Measurements from ENCODE around the gene GMCL2.

The GMCL2 gene

DNA sequence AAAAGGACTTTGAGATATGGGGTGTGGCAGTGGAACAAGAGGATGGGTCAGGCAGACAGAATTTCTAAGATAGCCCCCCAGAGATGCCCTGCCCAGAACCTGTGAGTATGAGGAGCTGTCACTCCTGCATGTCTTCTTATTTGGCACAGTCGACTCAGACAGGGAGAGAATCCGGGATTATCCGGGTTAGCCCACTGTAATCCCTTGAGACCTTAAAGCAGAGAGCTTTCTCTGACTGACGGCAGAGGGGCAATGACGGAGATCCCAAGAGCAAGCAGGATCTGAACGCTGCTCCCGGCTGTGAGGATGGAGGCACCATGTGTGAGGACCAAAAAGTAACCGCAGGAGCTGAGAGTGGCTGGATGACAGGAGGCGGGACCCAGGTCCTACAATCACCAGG lies 24.7 kb downstream of the GMCL2 start:
- no peak for DNase-seq (ENCODE audit: low spot score)
- in situ Hi-C loops (cut with MboI; ENCODE audit: low pct_unique_long_range_greater_than_20kb, low sequenced_read_pairs, unreplicated experiment): no loop called here
- TF ChIP-seq, protein P1, sequence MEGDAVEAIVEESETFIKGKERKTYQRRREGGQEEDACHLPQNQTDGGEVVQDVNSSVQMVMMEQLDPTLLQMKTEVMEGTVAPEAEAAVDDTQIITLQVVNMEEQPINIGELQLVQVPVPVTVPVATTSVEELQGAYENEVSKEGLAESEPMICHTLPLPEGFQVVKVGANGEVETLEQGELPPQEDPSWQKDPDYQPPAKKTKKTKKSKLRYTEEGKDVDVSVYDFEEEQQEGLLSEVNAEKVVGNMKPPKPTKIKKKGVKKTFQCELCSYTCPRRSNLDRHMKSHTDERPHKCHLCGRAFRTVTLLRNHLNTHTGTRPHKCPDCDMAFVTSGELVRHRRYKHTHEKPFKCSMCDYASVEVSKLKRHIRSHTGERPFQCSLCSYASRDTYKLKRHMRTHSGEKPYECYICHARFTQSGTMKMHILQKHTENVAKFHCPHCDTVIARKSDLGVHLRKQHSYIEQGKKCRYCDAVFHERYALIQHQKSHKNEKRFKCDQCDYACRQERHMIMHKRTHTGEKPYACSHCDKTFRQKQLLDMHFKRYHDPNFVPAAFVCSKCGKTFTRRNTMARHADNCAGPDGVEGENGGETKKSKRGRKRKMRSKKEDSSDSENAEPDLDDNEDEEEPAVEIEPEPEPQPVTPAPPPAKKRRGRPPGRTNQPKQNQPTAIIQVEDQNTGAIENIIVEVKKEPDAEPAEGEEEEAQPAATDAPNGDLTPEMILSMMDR (IDR thresholded peaks at IDR 0.05; ENCODE audit: extremely low read depth, insufficient read depth, missing control alignments): no peak

DNA sequence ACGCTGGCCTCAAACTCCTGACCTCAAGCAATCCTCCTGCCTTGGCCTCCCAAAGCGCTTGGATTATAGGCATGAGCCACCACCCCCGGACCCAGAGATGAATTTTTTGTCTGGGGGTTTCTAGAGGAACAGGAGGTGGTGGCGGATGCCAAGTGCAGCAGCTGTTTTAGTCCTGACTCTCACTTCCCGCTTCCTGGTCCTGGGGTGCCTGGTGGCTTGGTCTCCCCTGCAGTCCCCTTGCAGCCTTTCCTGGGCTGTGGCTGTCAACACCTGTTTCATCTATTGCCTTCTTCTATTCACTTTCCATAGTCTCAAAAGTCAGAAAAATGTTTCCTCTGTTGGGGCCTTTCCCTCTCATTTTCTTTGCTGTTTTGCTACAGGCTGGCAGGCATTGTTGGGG lies 27.0 kb downstream of the GMCL2 start:
- no peak for DNase-seq (ENCODE audit: low spot score)
- TF ChIP-seq, protein P1 (IDR thresholded peaks at IDR 0.05; ENCODE audit: extremely low read depth, insufficient read depth, missing control alignments): no peak
- in situ Hi-C loops (cut with MboI; ENCODE audit: low pct_unique_long_range_greater_than_20kb, low sequenced_read_pairs, unreplicated experiment): no loop called here

DNA sequence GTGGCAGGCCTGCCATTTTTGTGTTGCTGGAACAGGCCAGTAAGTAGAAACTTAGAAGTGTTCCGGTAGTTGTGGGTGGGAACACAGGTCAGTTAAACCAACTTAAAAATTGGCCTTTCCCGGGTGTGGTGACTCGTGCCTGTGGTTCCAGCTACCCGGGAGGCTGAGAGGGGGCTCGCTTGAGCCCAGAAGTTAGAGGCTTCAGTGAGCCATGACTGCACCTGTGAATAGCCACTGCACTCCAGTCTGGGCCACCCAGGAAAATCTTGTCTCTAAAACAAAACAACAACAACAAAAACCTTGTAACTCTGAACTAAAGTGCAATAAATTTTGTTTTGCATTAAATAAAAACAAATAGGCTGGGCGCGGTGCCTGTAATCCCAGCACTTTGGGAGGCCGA lies 32.1 kb downstream of the GMCL2 start:
- in situ Hi-C loops (cut with MboI; ENCODE audit: low pct_unique_long_range_greater_than_20kb, low sequenced_read_pairs, unreplicated experiment): loop anchor here (5.0 kb wide), 1 partner anchor 78 kb away; no protein-coding TSS in a partner anchor
- DNase-seq (ENCODE audit: low spot score): no peak
- TF ChIP-seq, protein P1 (IDR thresholded peaks at IDR 0.05; ENCODE audit: extremely low read depth, insufficient read depth, missing control alignments): no peak

DNA sequence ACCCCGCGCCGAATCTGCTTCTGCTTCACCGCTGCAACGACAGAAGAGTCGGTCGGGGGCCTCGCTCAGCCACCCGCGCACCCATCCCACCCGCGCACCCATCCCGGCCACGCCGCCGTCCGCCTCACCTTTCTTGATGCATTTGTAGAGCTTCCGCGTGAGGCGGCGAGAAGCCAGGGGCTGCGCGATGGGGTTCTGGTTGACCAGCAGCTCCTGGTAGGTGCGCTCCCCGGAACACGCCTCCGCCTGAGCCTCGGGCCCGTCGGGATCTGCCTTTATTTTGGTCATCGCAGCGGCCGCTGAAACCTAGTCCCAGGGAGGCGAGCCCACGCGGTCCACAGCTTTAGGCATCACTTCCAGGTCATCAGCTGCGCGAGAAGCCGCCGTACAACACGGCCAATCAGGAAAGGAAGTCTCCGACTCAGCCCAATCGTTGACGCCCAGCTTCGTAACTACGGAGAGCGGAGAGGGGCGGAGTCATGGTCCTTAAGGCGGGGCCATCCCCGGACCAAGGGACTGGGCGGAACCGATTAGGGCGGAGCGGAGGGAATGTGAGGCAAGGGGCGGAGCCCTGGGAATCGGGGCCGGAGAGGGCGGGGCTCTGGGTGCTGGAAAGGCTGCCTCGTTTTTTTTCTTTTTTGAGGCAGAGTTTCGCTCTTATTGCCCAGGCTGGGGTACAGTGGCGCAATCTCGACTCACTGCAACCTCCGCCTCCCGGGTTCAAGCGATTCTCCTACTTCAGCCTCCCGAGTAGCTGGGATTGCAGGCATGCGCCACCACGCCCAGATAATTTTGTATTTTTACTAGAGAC lies 33.4 kb downstream of the GMCL2 start, which contains the start of gene NHP2:
Gene NHP2 (minus strand): TSS at position 356 of the 811 bp plus-strand sequence. CDS start 68 bp downstream, at position 288.
- in situ Hi-C loops (cut with MboI; ENCODE audit: low pct_unique_long_range_greater_than_20kb, low sequenced_read_pairs, unreplicated experiment): no loop called here
- TF ChIP-seq, protein P1 (IDR thresholded peaks at IDR 0.05; ENCODE audit: extremely low read depth, insufficient read depth, missing control alignments): no peak
- peak; percentile 97 for DNase-seq (ENCODE audit: low spot score)

DNA sequence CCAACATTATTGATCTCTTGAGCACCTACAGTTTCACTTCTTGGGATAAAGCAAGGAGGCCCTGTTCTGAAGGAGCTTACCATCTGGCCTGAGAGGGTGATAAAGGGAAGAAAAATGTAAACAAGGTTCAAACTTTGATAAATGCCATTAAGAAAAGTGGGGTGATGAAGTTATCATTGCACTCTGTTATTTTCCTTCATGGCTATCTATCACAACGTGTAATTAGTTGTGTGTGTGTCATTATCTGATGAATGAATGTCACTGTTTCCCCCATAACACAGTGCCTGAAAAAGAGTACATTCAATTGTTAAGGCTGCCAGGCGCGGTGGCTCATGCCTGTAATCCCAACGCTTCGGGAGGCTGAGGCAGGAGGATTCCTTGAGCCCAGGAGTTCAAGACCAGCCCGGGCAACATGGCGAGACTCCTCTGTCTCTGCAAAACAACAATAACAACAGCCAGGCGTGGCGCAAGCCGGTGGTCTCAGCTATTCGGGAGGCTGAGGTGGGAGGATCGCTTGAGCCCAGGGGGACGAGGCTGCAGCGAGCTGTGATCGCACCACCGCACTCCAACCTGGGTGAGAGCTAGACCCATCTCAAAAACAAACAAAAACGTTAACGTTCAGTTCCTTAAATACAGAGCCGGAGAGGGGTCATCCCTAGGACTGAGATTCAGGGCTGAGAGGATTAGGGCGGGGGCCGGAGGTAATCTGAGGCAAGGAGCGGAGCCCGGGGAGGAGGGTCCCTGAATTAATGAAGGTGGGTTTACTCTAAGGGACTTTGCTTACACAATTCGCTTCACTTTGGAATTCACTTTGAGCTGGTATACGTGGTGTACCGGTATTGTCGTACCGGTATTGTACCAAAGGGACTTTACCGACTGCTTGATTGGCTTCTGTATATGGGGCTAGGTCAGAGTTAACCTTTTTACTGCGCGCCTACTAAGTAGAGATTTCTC lies 34.4 kb downstream of the GMCL2 start:
- in situ Hi-C loops (cut with MboI; ENCODE audit: low pct_unique_long_range_greater_than_20kb, low sequenced_read_pairs, unreplicated experiment): no loop called here
- TF ChIP-seq, protein P1 (IDR thresholded peaks at IDR 0.05; ENCODE audit: extremely low read depth, insufficient read depth, missing control alignments): no peak
- no peak for DNase-seq (ENCODE audit: low spot score)

DNA sequence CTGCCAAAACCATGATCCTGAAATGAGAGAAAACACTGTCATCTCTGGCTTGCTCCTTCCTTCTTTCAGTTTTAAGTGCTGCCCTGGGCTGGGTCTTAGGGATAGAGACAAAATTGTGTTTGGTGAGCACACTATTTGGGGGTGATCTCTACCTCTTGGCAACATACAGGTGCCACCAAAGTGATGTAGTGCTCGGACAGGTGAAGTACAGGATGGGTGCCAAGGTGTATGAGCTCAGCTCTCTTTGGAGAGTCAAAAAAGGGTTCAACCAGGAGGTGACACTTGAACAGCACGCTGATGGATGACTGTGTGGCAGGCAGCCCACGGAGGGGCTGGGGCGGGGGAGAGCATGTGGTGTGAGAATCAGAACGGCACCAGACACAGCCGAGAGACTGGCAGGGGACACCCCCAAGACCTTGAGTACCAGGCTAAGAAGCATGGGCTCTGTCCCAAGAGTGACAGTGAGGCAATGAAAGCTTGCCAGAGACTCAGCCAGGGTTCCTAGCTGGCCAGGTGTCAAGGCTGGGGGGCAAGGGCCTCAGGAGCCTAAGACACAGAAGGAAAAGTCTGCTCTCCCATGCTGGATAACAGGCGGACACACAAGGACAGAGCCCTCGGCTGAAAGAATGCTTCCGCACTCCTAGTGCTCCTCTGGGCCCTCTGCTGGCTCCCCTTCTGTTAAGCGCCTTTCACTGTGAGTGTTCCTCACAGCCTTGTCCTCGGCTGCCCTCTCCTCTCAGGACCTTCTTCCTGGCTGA lies 36.0 kb downstream of the GMCL2 start:
- no peak for DNase-seq (ENCODE audit: low spot score)
- TF ChIP-seq, protein P1 (IDR thresholded peaks at IDR 0.05; ENCODE audit: extremely low read depth, insufficient read depth, missing control alignments): no peak
- in situ Hi-C loops (cut with MboI; ENCODE audit: low pct_unique_long_range_greater_than_20kb, low sequenced_read_pairs, unreplicated experiment): no loop called here

Measured in GM13977 (cell line).